OCI-LY3 (cell line): ENCODE data around the gene SF3B4.
A peak's percentile ranks its signal among the peaks of the same experiment; 100 is the strongest.

Experiments used
- H2AFZ ChIP-seq: fragments of 200-600, 300-600 bp; shearing (Covaris generic); 2 replicates; pipeline ENCODE4 v1.6.0; 2014; ENCODE audit warnings: antibody characterized with exemption, low read depth, low read length
- H3K27ac ChIP-seq: fragments of 200-600, 300-600 bp; sonication (generic); 2 replicates; pipeline ENCODE4 v1.5.1; 2014; ENCODE audit warnings: mild to moderate bottlenecking, low read length, moderate library complexity, mixed read lengths
- H3K27me3 ChIP-seq: fragments of 200-600, 300-600 bp; sonication (generic); 2 replicates; pipeline ENCODE4 v1.6.1; 2014; ENCODE audit warnings: low read depth, low read length, mixed read lengths
- H3K36me3 ChIP-seq: fragments of 200-600, 300-600 bp; sonication (generic); replicated peaks from 2 replicates; pipeline ENCODE3; 2014; ENCODE audit warnings: low read depth, low read length, mixed read lengths
- H3K4me1 ChIP-seq: fragments of 300-600, 200-600 bp; sonication (generic); 2 replicates; pipeline ENCODE4 v1.6.1; 2014; ENCODE audit warnings: low read length, mixed read lengths
- H3K4me2 ChIP-seq: fragments of 200-600, 300-600 bp; sonication (generic); 2 replicates; pipeline ENCODE4 v1.6.1; 2014; ENCODE audit warnings: low read length, mixed read lengths
- H3K4me3 ChIP-seq: fragments of 300-600, 200-600 bp; sonication (generic); 2 replicates; pipeline ENCODE4 v1.5.1; 2014; ENCODE audit warnings: antibody characterized with exemption, mild to moderate bottlenecking, low read length, moderate library complexity
- H3K79me2 ChIP-seq: fragments of 300-600, 200-600 bp; shearing (Covaris generic); 2 replicates; pipeline ENCODE4 v1.6.1; 2014; ENCODE audit warnings: mild to moderate bottlenecking, low read length, mixed read lengths
- H3K9ac ChIP-seq: fragments of 300-600, 200-600 bp; shearing (Covaris generic); 2 replicates; pipeline ENCODE4 v1.6.0; 2014; ENCODE audit warnings: mild to moderate bottlenecking, low read length, moderate library complexity
- H3K9me3 ChIP-seq: fragments of 200-600, 300-600 bp; shearing (Covaris generic); 2 replicates; pipeline ENCODE4 v1.6.1; 2014; ENCODE audit warnings: low read length, mixed read lengths; ENCODE audit not compliant: insufficient read depth
- H4K20me1 ChIP-seq: fragments of 200-600, 300-600 bp; sonication (generic); 2 replicates; pipeline ENCODE4 v1.6.1; 2016; ENCODE audit warnings: low read length, mixed read lengths; ENCODE audit not compliant: insufficient read depth
- CTCF ChIP-seq: fragments of 200-600, 300-600 bp; sonication (generic); IDR thresholded peaks from 2 replicates; pipeline ENCODE4 v1.5.1; 2014; ENCODE audit warnings: antibody characterized with exemption, low read length, low read depth
- EZH2phosphoT487 ChIP-seq: fragments of 200-600 bp; shearing (Covaris generic); IDR thresholded peaks from 2 replicates; pipeline ENCODE4 v1.6.1; 2018; ENCODE audit warnings: antibody characterized with exemption, mixed run types, low read depth

SF3B4 gene

GRCh38 chr1:149936992-149937705 is 9.5 kb upstream of the SF3B4 start:
- H3K4me3 ChIP-seq: peak overlapping the region; percentile 49

GRCh38 chr1:149936170-149936991 is 8.8 kb upstream of the SF3B4 start, which contains the start of gene MTMR11:
Gene MTMR11, minus strand, starts transcription at chr1:149936879. Its CDS starts 232 bp downstream, at chr1:149936647.
- Histone ChIP-seq H3K4me2 (peak within 1 kb of the TSS; percentile 43), H3K79me2 (no peaks in the 10 kb centered on the region), H3K36me3 (no peaks in the 10 kb centered on the region), H3K27me3 (no peaks in the 10 kb centered on the region), H3K4me3 (peak within 1 kb of the TSS; percentile 49), H3K4me1 (peaks cover 28% of the 10 kb centered on the region), H4K20me1 (no peaks in the 10 kb centered on the region), H3K9ac (peak within 1 kb of the TSS; percentile 7; the same call in 1 of the 2 replicates), H3K9me3 (no peaks in the 10 kb centered on the region), H3K27ac (no peak within 1 kb of the TSS), H2AFZ (peak within 1 kb of the TSS; percentile 37)
- TF ChIP-seq EZH2phosphoT487 (no peak), CTCF (no peak)

More at GRCh38 chr1:149936992-149937705, 9.5 kb upstream of the SF3B4 start:
- Histone ChIP-seq H3K4me1 (peaks cover 28% of the 10 kb centered on the region), H2AFZ (peak overlapping the region; percentile 13; the same call in 1 of the 2 replicates), H3K27me3 (no peaks in the 10 kb centered on the region), H3K9ac (peak overlapping the region; percentile 7; the same call in 1 of the 2 replicates), H3K9me3 (no peaks in the 10 kb centered on the region), H3K79me2 (no peaks in the 10 kb centered on the region), H3K36me3 (no peaks in the 10 kb centered on the region), H3K4me2 (peak overlapping the region; percentile 43), H4K20me1 (no peaks in the 10 kb centered on the region), H3K27ac (no peak overlapping the region)
- TF ChIP-seq EZH2phosphoT487 (no peak), CTCF (no peak)

- Histone ChIP-seq H4K20me1 (no peaks in the 10 kb centered on the region), H3K4me1 (peaks cover 30% of the 10 kb centered on the region), H3K79me2 (no peaks in the 10 kb centered on the region), H3K9ac (no peak overlapping the region), H3K9me3 (no peaks in the 10 kb centered on the region), H3K4me3 (no peak overlapping the region), H3K27me3 (no peaks in the 10 kb centered on the region), H3K36me3 (no peaks in the 10 kb centered on the region), H3K27ac (no peak overlapping the region), H2AFZ (no peak overlapping the region), H3K4me2 (no peak overlapping the region)
- TF ChIP-seq EZH2phosphoT487 (no peak), CTCF (no peak)
Measured at GRCh38 chr1:149934356-149934755, 6.8 kb upstream of the SF3B4 start.

- H3K9ac ChIP-seq: no peak overlapping the region
- H3K9me3 ChIP-seq: no peaks in the 10 kb centered on the region
- TF ChIP-seq EZH2phosphoT487: no peak
- TF ChIP-seq CTCF: no peak
Measured at GRCh38 chr1:149933208-149933607, 5.6 kb upstream of the SF3B4 start.

More at GRCh38 chr1:149933208-149933607, 5.6 kb upstream of the SF3B4 start:
- Histone ChIP-seq H4K20me1 (no peaks in the 10 kb centered on the region), H3K4me2 (no peak overlapping the region), H2AFZ (no peak overlapping the region), H3K4me1 (peaks cover 36% of the 10 kb centered on the region), H3K4me3 (no peak overlapping the region), H3K27me3 (no peaks in the 10 kb centered on the region), H3K27ac (no peak overlapping the region), H3K36me3 (no peaks in the 10 kb centered on the region), H3K79me2 (no peaks in the 10 kb centered on the region)
